ENCODE results near the gene TBL3. TPM values are rescaled to one million over a fixed set of nuclear protein-coding genes. Genes with fewer than 3 reads are reported as not detected.

The TBL3 gene
- total and polyA plus RNA-seq, 2 of the 8 experiments (the other 6 are each of a cell fraction or from before 2014, with no cell fraction given), result 65.8 to 137 TPM

DNA sequence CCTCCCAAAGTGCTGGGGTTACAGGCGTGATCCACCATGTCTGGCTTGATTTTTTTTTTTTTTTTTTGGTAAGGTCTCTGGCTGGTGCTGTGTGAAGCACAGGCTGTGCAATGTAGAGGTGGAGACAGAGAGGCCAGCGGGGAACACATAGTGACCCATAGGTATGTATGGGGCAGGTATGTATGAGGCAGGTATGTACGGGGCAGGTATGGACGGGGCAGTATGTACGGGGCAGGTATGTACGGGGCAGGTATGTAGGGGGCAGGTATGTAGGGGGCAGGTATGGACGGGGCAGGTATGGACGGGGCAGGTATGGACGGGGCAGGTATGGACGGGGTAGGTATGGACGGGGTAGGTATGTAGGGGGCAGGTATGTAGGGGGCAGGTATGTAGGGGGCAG, 22.3 kb upstream of the TBL3 start:
- H2BK15ac ChIP-seq (ENCODE audit: low read length), result no peak overlapping the region
- FAIRE-seq, result no peak
- TF ChIP-seq BACH1 (IDR thresholded peaks at IDR 0.05; ENCODE audit: low read length) (no peak), HDAC6 (IDR thresholded peaks at IDR 0.05; ENCODE audit: low read depth, low read length) (no peak), CBX5 (IDR thresholded peaks at IDR 0.05; ENCODE audit: low read depth, low read length) (no peak), TBP (IDR thresholded peaks at IDR 0.05; ENCODE audit: low read depth, low read length) (no peak), EZH2 (IDR thresholded peaks at IDR 0.05; ENCODE audit: low read depth, low read length, severe bottlenecking) (no peak), SRF (IDR thresholded peaks at IDR 0.05; ENCODE audit: low read depth, low read length) (no peak), RAD21 (IDR thresholded peaks at IDR 0.05 in 1 of 2, conservative IDR thresholded peaks at IDR 0.05 in 1 of 2; ENCODE audit: low read depth in 2 of 2, low read length in 2 of 2) (no peak), BCL11A (IDR thresholded peaks at IDR 0.05; ENCODE audit: low read depth in 2 of 2, low read length in 2 of 2) (no peak), GABPA (IDR thresholded peaks at IDR 0.05; ENCODE audit: borderline replicate concordance, insufficient read depth, low read length) (no peak), POLR2A (IDR thresholded peaks at IDR 0.05; ENCODE audit: control extremely low read depth in 1 of 2, low read depth in 2 of 2, low read length in 2 of 2) (no peak), CREB1 (IDR thresholded peaks at IDR 0.05) (no peak), KDM4A (IDR thresholded peaks at IDR 0.05; ENCODE audit: low read depth, low read length, severe bottlenecking) (no peak), POU5F1 (IDR thresholded peaks at IDR 0.05; ENCODE audit: low read depth, low read length) (no peak), CTBP2 (IDR thresholded peaks at IDR 0.05; ENCODE audit: borderline replicate concordance, insufficient read depth, insufficient read length, low read length) (no peak), SUZ12 (IDR thresholded peaks at IDR 0.05; ENCODE audit: low read length) (no peak)

More for the DNA sequence above, 22.3 kb upstream of the TBL3 start:
- Histone ChIP-seq H4K8ac (ENCODE audit: extremely low read depth, insufficient read depth, low read length) (no peak overlapping the region), H3K23ac (ENCODE audit: insufficient read length) (no peak overlapping the region), H2AK5ac (ENCODE audit: low read depth, low read length) (no peak overlapping the region), H2BK20ac (ENCODE audit: low read length) (no peak overlapping the region), H2BK5ac (ENCODE audit: low read depth, low read length) (no peak overlapping the region), H3K56ac (replicated peaks; ENCODE audit: insufficient read length, low read depth, low read length) (no peak overlapping the region), H4K5ac (ENCODE audit: insufficient read length, low read depth, low read length) (no peak overlapping the region), H2BK12ac (ENCODE audit: low read depth, low read length) (no peak overlapping the region), H3K79me2 (ENCODE audit: control insufficient read depth in 1 of 2, insufficient read depth in 2 of 2, low read length in 2 of 2) (no peaks in the 10 kb centered on the region), H3K18ac (ENCODE audit: extremely low read depth, low read length) (no peak overlapping the region), H3K4me2 (ENCODE audit: insufficient read depth in 1 of 2, low read depth in 2 of 2, low read length in 2 of 2) (no peak overlapping the region), H2BK120ac (replicated peaks; ENCODE audit: low read depth, low read length) (no peak overlapping the region), H3K79me1 (ENCODE audit: low read depth, low read length) (no peaks in the 10 kb centered on the region), H3K4me1 (replicated peaks in 1 of 4; ENCODE audit: control insufficient read depth in 3 of 4, insufficient read depth in 4 of 4, low read length in 3 of 4) (peaks cover 0 to 3% (median 0%) of the 10 kb centered on the region in 4 experiments; a peak in 3 of 7 replicates), H3K9me3 (ENCODE audit: insufficient read depth in 2 of 2, low read depth in 1 of 2, low read length in 1 of 2) (no peaks in the 10 kb centered on the region), H3K23me2 (ENCODE audit: low read depth, low read length) (no peaks in the 10 kb centered on the region), H3K27ac (ENCODE audit: low read depth, low read length) (no peak overlapping the region), H3K4me3 (ENCODE audit: extremely low read depth in 1 of 4, insufficient read depth in 2 of 4, low read depth in 3 of 4, low read length in 4 of 4) (no peak overlapping the region), H3K14ac (ENCODE audit: insufficient read length) (no peak overlapping the region), H4K91ac (replicated peaks; ENCODE audit: insufficient read length, low read length) (no peak overlapping the region), H3K9ac (replicated peaks in 1 of 4; ENCODE audit: extremely low read depth in 1 of 4, low read depth in 3 of 4, low read length in 3 of 4) (no peak overlapping the region), H3K27me3 (replicated peaks in 1 of 4; ENCODE audit: control insufficient read depth in 3 of 4, extremely low read depth in 1 of 4, insufficient read depth in 3 of 4, low read length in 3 of 4) (no peaks in the 10 kb centered on the region), H2AFZ (ENCODE audit: low read length) (no peak overlapping the region), H4K20me1 (replicated peaks in 1 of 2; ENCODE audit: control insufficient read depth in 1 of 2, insufficient read depth in 2 of 2, low read length in 2 of 2) (peaks cover 0 to 4% of the 10 kb centered on the region in 2 experiments), H3K4ac (replicated peaks; ENCODE audit: insufficient read length, low read depth, low read length) (no peak overlapping the region), H3K36me3 (ENCODE audit: control insufficient read depth in 2 of 4, insufficient read depth in 4 of 4, low read length in 3 of 4) (no peaks in the 10 kb centered on the region)
- no peak for DNase-seq (ENCODE audit: low read depth in 1 of 2, low spot score in 2 of 2)
- ChIA-PET POLR2A (ENCODE audit: partially characterized antibody) (interaction anchor here (7.2 to 11.7 kb wide), 2 partner anchors 10 to 15 kb away, joined by 165 to 336 read pairs; partner anchors contain the start of genes NDUFB10, RNF151, RPL3L and RPS2), CTCF (ENCODE audit: partially characterized antibody) (interaction anchor here (0.6 to 1.3 kb wide), 2 partner anchors 54 to 98 kb away, joined by 3 to 6 read pairs; partner anchors contain the start of genes NTHL1 and TSC2)
- 96% methylated on average over 5 of the region's 11 CpGs; no CpG with 5 or more reads in 1 of the 2 experiments for WGBS, 2 experiments (ENCODE audit: extremely low coverage in 1 of 2, insufficient coverage in 1 of 2, insufficient read length in 1 of 2, insufficient replicate concordance in 2 of 2, low coverage in 1 of 2, low lambda C conversion rate in 2 of 2, missing lambda C conversion rate in 1 of 2)

All from H1 (cell line).